HG02981 (cell line): ENCODE data around the gene CPEB2.

Source experiments
- ATAC-seq: cut with Tn5 transposase; IDR thresholded peaks from one replicate; pipeline ENCODE4 v1.9.1; 2021; ENCODE audit warnings: mild to moderate bottlenecking, moderate library complexity; ENCODE audit not compliant: unreplicated experiment

Gene CPEB2

GRCh38 chr4:15007201-15007600 lies 4.9 kb downstream of the CPEB2 start:
- no peak for ATAC-seq

GRCh38 chr4:15010038-15010585 lies 7.8 kb downstream of the CPEB2 start:
- ATAC-seq, result no peak

GRCh38 chr4:15011166-15011565 lies 8.9 kb downstream of the CPEB2 start:
- no peak for ATAC-seq

GRCh38 chr4:15012017-15012788 lies 9.9 kb downstream of the CPEB2 start:
- no peak for ATAC-seq

- no peak for ATAC-seq
Observed at GRCh38 chr4:15013585-15013984, 11.3 kb downstream of the CPEB2 start.

GRCh38 chr4:15015170-15015569 lies 12.9 kb downstream of the CPEB2 start:
- no peak for ATAC-seq

GRCh38 chr4:15018361-15018760 lies 16.1 kb downstream of the CPEB2 start:
- no peak for ATAC-seq

GRCh38 chr4:15020502-15021286 lies 18.4 kb downstream of the CPEB2 start:
- ATAC-seq, result no peak

- no peak for ATAC-seq
Observed at GRCh38 chr4:15021311-15021710, 19.0 kb downstream of the CPEB2 start.

GRCh38 chr4:15021946-15022345 lies 19.7 kb downstream of the CPEB2 start:
- no peak for ATAC-seq

GRCh38 chr4:15024386-15024785 lies 22.1 kb downstream of the CPEB2 start:
- ATAC-seq, result no peak

GRCh38 chr4:15025693-15026092 lies 23.4 kb downstream of the CPEB2 start:
- no peak for ATAC-seq

- no peak for ATAC-seq
Observed at GRCh38 chr4:15027921-15028435, 25.7 kb downstream of the CPEB2 start.

- ATAC-seq, result no peak
Observed at GRCh38 chr4:15031197-15031596, 28.9 kb downstream of the CPEB2 start.

GRCh38 chr4:15031993-15032675 lies 29.9 kb downstream of the CPEB2 start:
- no peak for ATAC-seq

- no peak for ATAC-seq
Observed at GRCh38 chr4:15034071-15034764, 31.9 kb downstream of the CPEB2 start.

GRCh38 chr4:15035159-15035558 lies 32.9 kb downstream of the CPEB2 start:
- no peak for ATAC-seq

- ATAC-seq, result no peak
Observed at GRCh38 chr4:15037923-15038541, 35.8 kb downstream of the CPEB2 start.

- ATAC-seq, result no peak
Observed at GRCh38 chr4:15040916-15041463, 38.7 kb downstream of the CPEB2 start.
